Activated CD4-positive, alpha-beta memory T cell treated with anti-CD3 and anti-CD28 coated beads, Interleukin-2, amount 10 ng/mL, durations not matched to agents 7 days and 5 days (primary cell): ENCODE data around the gene MAGED2. TPM values are rescaled to one million over a fixed set of nuclear protein-coding genes. Genes with fewer than 3 reads are reported as not detected.
"Not testable (repeated sequence)": the region's sequence is repeated elsewhere in the genome, so short reads cannot be mapped to it uniquely, and the experiment has no call there.

Source experiments
- CTCF ChIA-PET: fragments of 350-600 bp; sonication (Branson Sonifier 250); formaldehyde crosslinking; loops from one replicate; lab custom pipeline; 2021; ENCODE audit warnings: antibody characterized with exemption, inconsistent platforms; lab: Charles Lee
- POLR2A ChIA-PET: fragments of 350-600 bp; sonication (Branson Sonifier 250); formaldehyde crosslinking; loops from one replicate; lab custom pipeline; 2021; ENCODE audit warnings: antibody characterized with exemption; lab: Charles Lee
- DNase-seq: peaks from one replicate; pipeline ENCODE4 v3.0.0-alpha.2; 2020
- H3K27ac Mint-ChIP-seq: one replicate; pipeline ENCODE4 v1.8.0; 2021; ENCODE audit warnings: mild to moderate bottlenecking, mixed read lengths
- H3K27me3 Mint-ChIP-seq: one replicate; pipeline ENCODE4 v1.8.0; 2021; ENCODE audit warnings: mixed read lengths
- H3K36me3 Mint-ChIP-seq: one replicate; pipeline ENCODE4 v1.8.0; 2021; ENCODE audit warnings: low read depth, mixed read lengths
- H3K4me1 Mint-ChIP-seq: one replicate; pipeline ENCODE4 v1.8.0; 2021; ENCODE audit warnings: mixed read lengths
- H3K4me3 Mint-ChIP-seq: one replicate; pipeline ENCODE4 v1.8.0; 2021; ENCODE audit warnings: mild to moderate bottlenecking, mixed read lengths
- H3K9me3 Mint-ChIP-seq: one replicate; pipeline ENCODE4 v1.8.0; 2021; ENCODE audit warnings: mixed read lengths
- total RNA-seq, 2 experiments: library from RNA; stranded (reverse); gene quantifications; one replicate each; pipeline ENCODE4 v1.2.3, GENCODE V29; 2021

Gene MAGED2
- total RNA-seq, 2 experiments from 2014 or later = 63.3 to 70.1 TPM

- DNase-seq = no peak
- Mint-ChIP-seq H3K9me3 (no peaks in the 10 kb centered on the region), H3K27me3 (no peaks in the 10 kb centered on the region), H3K4me3 (no peak overlapping the region), H3K27ac (no peak overlapping the region), H3K4me1 (no peaks in the 10 kb centered on the region), H3K36me3 (no peaks in the 10 kb centered on the region)
- ChIA-PET CTCF (no interaction called here), POLR2A (no interaction called here)
Measured at GRCh38 chrX:54825716-54826438, 18.3 kb downstream of the MAGED2 start.

GRCh38 chrX:54826598-54826997 is 19.1 kb downstream of the MAGED2 start:
- Mint-ChIP-seq H3K9me3 (no peaks in the 10 kb centered on the region), H3K27me3 (no peaks in the 10 kb centered on the region), H3K4me1 (no peaks in the 10 kb centered on the region), H3K36me3 (no peaks in the 10 kb centered on the region), H3K27ac (no peak overlapping the region), H3K4me3 (no peak overlapping the region)
- ChIA-PET CTCF (no interaction called here), POLR2A (no interaction called here)
- no peak for DNase-seq

GRCh38 chrX:54838583-54838982 is 31.0 kb downstream of the MAGED2 start:
- ChIA-PET POLR2A (no interaction called here), CTCF (no interaction called here)
- DNase-seq = no peak
- no peaks in the 10 kb centered on the region for H3K9me3 Mint-ChIP-seq
- no peak overlapping the region for H3K4me3 Mint-ChIP-seq
- H3K36me3 Mint-ChIP-seq = no peaks in the 10 kb centered on the region
- peaks cover 1% of the 10 kb centered on the region for H3K4me1 Mint-ChIP-seq
- no peak overlapping the region for H3K27ac Mint-ChIP-seq
- H3K27me3 Mint-ChIP-seq = peaks cover 19% of the 10 kb centered on the region

GRCh38 chrX:54841184-54841874 is 33.8 kb downstream of the MAGED2 start:
- CTCF ChIA-PET = not testable (repeated sequence)

GRCh38 chrX:54842607-54843006 is 35.1 kb downstream of the MAGED2 start:
- no peaks in the 10 kb centered on the region for H3K9me3 Mint-ChIP-seq
- no peak overlapping the region for H3K27ac Mint-ChIP-seq
- H3K4me3 Mint-ChIP-seq = no peak overlapping the region
- no peak for DNase-seq
- no peaks in the 10 kb centered on the region for H3K36me3 Mint-ChIP-seq
- H3K4me1 Mint-ChIP-seq = peaks cover 1% of the 10 kb centered on the region
- H3K27me3 Mint-ChIP-seq = no peaks in the 10 kb centered on the region
- ChIA-PET CTCF (no interaction called here), POLR2A (no interaction called here)

More at GRCh38 chrX:54841184-54841874, 33.8 kb downstream of the MAGED2 start:
- H3K9me3 Mint-ChIP-seq, POLR2A ChIA-PET, H3K27me3 Mint-ChIP-seq, H3K4me3 Mint-ChIP-seq, DNase-seq, H3K36me3 Mint-ChIP-seq, H3K4me1 Mint-ChIP-seq, H3K27ac Mint-ChIP-seq: not testable (repeated sequence)

GRCh38 chrX:54843050-54843449 is 35.5 kb downstream of the MAGED2 start:
- Mint-ChIP-seq H3K27me3 (no peaks in the 10 kb centered on the region), H3K27ac (no peak overlapping the region), H3K36me3 (no peaks in the 10 kb centered on the region), H3K4me1 (peaks cover 1% of the 10 kb centered on the region), H3K9me3 (no peaks in the 10 kb centered on the region), H3K4me3 (no peak overlapping the region)
- DNase-seq = no peak
- POLR2A ChIA-PET = no interaction called here
- CTCF ChIA-PET = no interaction called here

- H3K27ac Mint-ChIP-seq, H3K36me3 Mint-ChIP-seq: not testable (repeated sequence)
Measured at GRCh38 chrX:54847700-54848099, 40.2 kb downstream of the MAGED2 start.

GRCh38 chrX:54865208-54865607 is 57.7 kb downstream of the MAGED2 start:
- Mint-ChIP-seq H3K9me3 (peaks cover 3% of the 10 kb centered on the region), H3K27me3 (no peaks in the 10 kb centered on the region), H3K27ac (no peak overlapping the region), H3K4me3 (no peak overlapping the region), H3K36me3 (no peaks in the 10 kb centered on the region), H3K4me1 (no peaks in the 10 kb centered on the region)
- ChIA-PET CTCF (no interaction called here), POLR2A (no interaction called here)
- no peak for DNase-seq

More at GRCh38 chrX:54847700-54848099, 40.2 kb downstream of the MAGED2 start:
- H3K4me3 Mint-ChIP-seq, CTCF ChIA-PET, H3K4me1 Mint-ChIP-seq, H3K27me3 Mint-ChIP-seq, POLR2A ChIA-PET, DNase-seq, H3K9me3 Mint-ChIP-seq: not testable (repeated sequence)

Other genes with a start within 250 kb of the MAGED2 start
- not detected for gene ITIH6, start 9.5 kb upstream of the MAGED2 start, total RNA-seq
- 1 to 10 TPM; 1.4 to 1.5 TPM for gene TRO, start 113.1 kb downstream of the MAGED2 start, total RNA-seq
- gene PFKFB1, start 186.4 kb downstream of the MAGED2 start, total RNA-seq = under 1 TPM; 0.45 to 0.60 TPM
- gene APEX2, start 192.6 kb downstream of the MAGED2 start, total RNA-seq = 10 to 100 TPM; 25.5 to 26.8 TPM
- gene ALAS2, start 223.2 kb downstream of the MAGED2 start, total RNA-seq = not detected